Hepatocyte (in vitro differentiated cells): ENCODE results near the gene CTNND2. TPM values are rescaled to one million over a fixed set of nuclear protein-coding genes. Genes with fewer than 3 reads are reported as not detected.

Experiments
- DNase-seq: peaks from one replicate; pipeline ENCODE4 v3.0.0-alpha.2; 2016; ENCODE audit warnings: low spot score
- H2AFZ ChIP-seq: fragments of 200-600 bp; sonication (generic); 2 replicates; pipeline ENCODE4 v1.6.0; 2016; ENCODE audit warnings: antibody characterized with exemption, mild to moderate bottlenecking
- H3K27ac ChIP-seq: fragments of 200-600 bp; sonication (generic); 2 replicates; pipeline ENCODE4 v1.5.1; 2016; ENCODE audit warnings: mild to moderate bottlenecking
- H3K27me3 ChIP-seq: fragments of 200-600 bp; sonication (generic); 2 replicates; pipeline ENCODE4 v1.6.1; 2016
- H3K36me3 ChIP-seq: fragments of 200-600 bp; sonication (generic); replicated peaks from 2 replicates; pipeline ENCODE4 v1.5.1; 2016; ENCODE audit warnings: low read depth; ENCODE audit not compliant: insufficient read depth
- H3K4me1 ChIP-seq: fragments of 200-600 bp; sonication (generic); 2 replicates; pipeline ENCODE4 v1.5.1; 2016; ENCODE audit warnings: mild to moderate bottlenecking, moderate library complexity; ENCODE audit not compliant: insufficient read depth
- H3K4me2 ChIP-seq: fragments of 200-600 bp; sonication (generic); 2 replicates; pipeline ENCODE4 v1.6.0; 2016
- H3K4me3 ChIP-seq: fragments of 200-600 bp; sonication (generic); 2 replicates; pipeline ENCODE4 v1.5.1; 2016; ENCODE audit warnings: mild to moderate bottlenecking
- H3K79me2 ChIP-seq: fragments of 200-600 bp; sonication (generic); 2 replicates; pipeline ENCODE4 v1.6.0; 2017; ENCODE audit warnings: mild to moderate bottlenecking
- H3K9me2 ChIP-seq: fragments of 200-600 bp; sonication (generic); replicated peaks from 2 replicates; pipeline ENCODE4 v1.6.0; 2017; ENCODE audit warnings: mild to moderate bottlenecking; ENCODE audit not compliant: insufficient read depth
- H3K9me3 ChIP-seq: fragments of 200-600 bp; sonication (generic); 2 replicates; pipeline ENCODE4 v1.5.1; 2016; ENCODE audit warnings: low read depth, mild to moderate bottlenecking
- H4K20me1 ChIP-seq: fragments of 200-600 bp; sonication (generic); 2 replicates; pipeline ENCODE4 v1.6.0; 2016; ENCODE audit warnings: mild to moderate bottlenecking; ENCODE audit not compliant: insufficient read depth, poor library complexity, severe bottlenecking
- EZH2 ChIP-seq: fragments of 200-600 bp; sonication (generic); IDR thresholded peaks from 2 replicates; pipeline ENCODE4 v1.6.1; 2016; ENCODE audit warnings: antibody characterized with exemption, mild to moderate bottlenecking, borderline replicate concordance
- EZH2phosphoT487 ChIP-seq: fragments of 200-600 bp; sonication (generic); IDR thresholded peaks from one replicate; pipeline ENCODE4 v1.6.1; 2018; ENCODE audit warnings: antibody characterized with exemption, mild to moderate bottlenecking, low read depth, moderate library complexity; ENCODE audit not compliant: unreplicated experiment, severe bottlenecking
- WGBS: methylation state at CpG from one replicate; pipeline ENCODE4 v1.1.6; 2016; ENCODE audit warnings: low lambda C conversion rate; ENCODE audit errors: missing lambda C conversion rate; 5-methylcytosine and 5-hydroxymethylcytosine counted together
- polyA plus RNA-seq: library from polyadenylated mRNA; unstranded; fragments of >200 nt; fragmentation: Nextera tagmentation; extraction: Ambion mirVana; gene quantifications from 2 replicates; pipeline ENCODE4 v1.2.1, GENCODE V29; 2016
- total RNA-seq: library from RNA; depleted of rRNA; stranded (reverse); fragments of >200 nt; gene quantifications from 2 replicates; pipeline ENCODE4 v1.2.3, GENCODE V29; 2014
- TF ChIP-seq, protein P1 (sequence below): fragments of 200-600 bp; sonication (generic); IDR thresholded peaks from 2 replicates; pipeline ENCODE4 v1.5.1; 2016; ENCODE audit warnings: antibody characterized with exemption, mild to moderate bottlenecking; ENCODE audit not compliant: poor library complexity

CTNND2 gene
- total and polyA plus RNA-seq, 2 experiments from 2014 or later, result 27.5 to 30.3 TPM

DNA sequence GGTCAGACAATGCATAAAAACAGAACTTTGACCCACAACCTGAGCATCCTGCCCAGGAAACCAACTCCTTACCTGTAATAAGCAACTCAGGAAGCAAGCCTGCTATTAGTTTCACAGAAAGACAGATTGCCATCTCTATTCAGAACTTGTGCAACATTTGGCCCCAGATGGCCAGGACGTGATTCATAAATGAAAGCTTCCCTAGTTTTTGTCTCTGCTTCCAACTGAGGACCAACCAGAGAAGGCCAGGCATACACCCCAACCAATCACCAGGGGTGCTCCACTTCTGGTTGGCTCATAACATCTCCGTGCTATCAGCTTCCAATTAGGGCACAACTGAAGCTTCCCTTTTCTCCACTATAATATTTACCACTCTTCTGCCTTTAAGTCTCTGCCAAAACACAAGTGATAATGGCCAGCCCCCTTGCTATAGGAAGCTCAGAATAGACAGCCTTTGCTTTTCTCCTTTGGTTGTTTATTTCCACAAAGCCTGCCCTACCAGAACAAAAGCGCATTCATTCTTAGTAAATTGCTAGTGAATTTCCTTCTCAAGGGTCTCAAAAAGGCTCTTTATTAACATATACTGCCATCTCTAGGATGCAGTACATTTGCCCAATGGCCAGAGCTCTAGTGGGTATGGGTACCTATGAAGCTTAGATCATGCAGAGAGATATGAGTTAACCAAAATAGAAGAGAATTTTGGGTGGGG is 853.5 kb downstream of the CTNND2 start:
- TF ChIP-seq EZH2phosphoT487, result no peak
- TF ChIP-seq, protein P1, sequence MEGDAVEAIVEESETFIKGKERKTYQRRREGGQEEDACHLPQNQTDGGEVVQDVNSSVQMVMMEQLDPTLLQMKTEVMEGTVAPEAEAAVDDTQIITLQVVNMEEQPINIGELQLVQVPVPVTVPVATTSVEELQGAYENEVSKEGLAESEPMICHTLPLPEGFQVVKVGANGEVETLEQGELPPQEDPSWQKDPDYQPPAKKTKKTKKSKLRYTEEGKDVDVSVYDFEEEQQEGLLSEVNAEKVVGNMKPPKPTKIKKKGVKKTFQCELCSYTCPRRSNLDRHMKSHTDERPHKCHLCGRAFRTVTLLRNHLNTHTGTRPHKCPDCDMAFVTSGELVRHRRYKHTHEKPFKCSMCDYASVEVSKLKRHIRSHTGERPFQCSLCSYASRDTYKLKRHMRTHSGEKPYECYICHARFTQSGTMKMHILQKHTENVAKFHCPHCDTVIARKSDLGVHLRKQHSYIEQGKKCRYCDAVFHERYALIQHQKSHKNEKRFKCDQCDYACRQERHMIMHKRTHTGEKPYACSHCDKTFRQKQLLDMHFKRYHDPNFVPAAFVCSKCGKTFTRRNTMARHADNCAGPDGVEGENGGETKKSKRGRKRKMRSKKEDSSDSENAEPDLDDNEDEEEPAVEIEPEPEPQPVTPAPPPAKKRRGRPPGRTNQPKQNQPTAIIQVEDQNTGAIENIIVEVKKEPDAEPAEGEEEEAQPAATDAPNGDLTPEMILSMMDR, result no peak
- no peak for TF ChIP-seq EZH2
- no peak overlapping the region for H3K4me2 ChIP-seq

GRCh38 chr5:11048760-11049159 is 855.5 kb downstream of the CTNND2 start:
- no peak for DNase-seq

More for the DNA sequence above, 853.5 kb downstream of the CTNND2 start:
- Histone ChIP-seq H4K20me1 (no peaks in the 10 kb centered on the region), H3K36me3 (no peaks in the 10 kb centered on the region), H3K9me3 (no peaks in the 10 kb centered on the region), H3K79me2 (no peaks in the 10 kb centered on the region), H3K4me3 (no peak overlapping the region), H3K4me1 (no peaks in the 10 kb centered on the region), H3K27ac (no peak overlapping the region), H2AFZ (no peak overlapping the region), H3K9me2 (no peaks in the 10 kb centered on the region), H3K27me3 (no peaks in the 10 kb centered on the region)
- 84% methylated on average over 3 of the region's 3 CpGs for WGBS
- no peak for DNase-seq

GRCh38 chr5:11047625-11048024 is 856.6 kb downstream of the CTNND2 start:
- no peaks in the 10 kb centered on the region for H3K9me3 ChIP-seq
- DNase-seq, result no peak
- H3K4me2 ChIP-seq, result no peak overlapping the region
- H3K36me3 ChIP-seq, result no peaks in the 10 kb centered on the region
- no peaks in the 10 kb centered on the region for H3K9me2 ChIP-seq
- no peaks in the 10 kb centered on the region for H3K27me3 ChIP-seq
- H3K4me3 ChIP-seq, result no peak overlapping the region
- H2AFZ ChIP-seq, result no peak overlapping the region
- H3K79me2 ChIP-seq, result no peaks in the 10 kb centered on the region
- no peak for TF ChIP-seq EZH2phosphoT487
- no peak for TF ChIP-seq EZH2
- TF ChIP-seq, protein P1, result no peak
- H4K20me1 ChIP-seq, result no peaks in the 10 kb centered on the region
- no peaks in the 10 kb centered on the region for H3K4me1 ChIP-seq
- no peak overlapping the region for H3K27ac ChIP-seq
- WGBS, result 94% methylated on average over 5 of the region's 5 CpGs

More at GRCh38 chr5:11048760-11049159, 855.5 kb downstream of the CTNND2 start:
- H3K4me3 ChIP-seq, result no peak overlapping the region
- no peaks in the 10 kb centered on the region for H3K9me3 ChIP-seq
- H3K27me3 ChIP-seq, result no peaks in the 10 kb centered on the region
- H3K79me2 ChIP-seq, result no peaks in the 10 kb centered on the region
- TF ChIP-seq EZH2 (no peak), EZH2phosphoT487 (no peak)
- TF ChIP-seq, protein P1, result no peak
- no peak overlapping the region for H2AFZ ChIP-seq
- no peak overlapping the region for H3K27ac ChIP-seq
- H3K36me3 ChIP-seq, result no peaks in the 10 kb centered on the region
- no peaks in the 10 kb centered on the region for H3K4me1 ChIP-seq
- H4K20me1 ChIP-seq, result no peaks in the 10 kb centered on the region
- 96% methylated on average over 4 of the region's 4 CpGs for WGBS
- H3K4me2 ChIP-seq, result no peak overlapping the region
- H3K9me2 ChIP-seq, result no peaks in the 10 kb centered on the region

DNA sequence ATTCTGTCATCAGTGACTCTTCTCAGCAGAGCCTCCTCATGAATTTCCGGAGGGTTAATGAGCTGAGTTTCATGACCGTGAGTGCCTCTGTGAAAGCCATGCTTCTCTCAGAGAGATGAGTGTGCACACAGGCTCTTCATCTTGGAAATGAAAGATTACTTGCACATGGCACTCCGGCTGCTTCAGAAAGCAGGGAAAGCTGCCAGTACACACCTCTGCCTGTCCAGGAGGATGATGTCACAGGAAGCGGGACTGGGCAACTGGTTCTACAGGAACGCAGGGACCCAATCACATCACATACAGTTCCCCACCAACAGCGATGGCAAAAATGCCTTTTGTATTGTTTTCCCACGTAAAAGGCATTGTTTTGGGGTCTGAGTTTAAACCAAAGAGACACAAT is 857.2 kb downstream of the CTNND2 start:
- Histone ChIP-seq H3K79me2 (no peaks in the 10 kb centered on the region), H3K4me3 (no peak overlapping the region), H3K27ac (no peak overlapping the region), H3K9me2 (no peaks in the 10 kb centered on the region), H3K4me2 (no peak overlapping the region), H2AFZ (no peak overlapping the region), H3K4me1 (no peaks in the 10 kb centered on the region), H3K9me3 (no peaks in the 10 kb centered on the region), H4K20me1 (no peaks in the 10 kb centered on the region), H3K36me3 (no peaks in the 10 kb centered on the region), H3K27me3 (no peaks in the 10 kb centered on the region)
- DNase-seq, result no peak
- TF ChIP-seq EZH2phosphoT487, result no peak
- TF ChIP-seq, protein P1, result no peak
- no peak for TF ChIP-seq EZH2
- 86% methylated on average over 7 of the region's 7 CpGs for WGBS
